Muscle of arm (tissue), 12 donors: Measurements from ENCODE around the gene UBE2D4. TPM values are rescaled to one million over a fixed set of nuclear protein-coding genes. Genes with fewer than 3 reads are reported as not detected.

Experiments used
- DNase-seq: peaks from one replicate; pipeline ENCODE4 v3.0.0-alpha.2; 2013
- polyA plus RNA-seq, 12 donors: library from polyadenylated mRNA; unstranded; fragments of 120-200 nt; gene quantifications; one replicate each; pipeline ENCODE4 v1.2.1, GENCODE V29; 2013; ENCODE audit not compliant: insufficient read length in 12 of 12

The UBE2D4 gene
- polyA plus RNA-seq, 12 donors: 10.9 to 22.6 (median 21.0) TPM; not detected in 1

- DNase-seq: no peak
These were observed 20.9 kb upstream of the UBE2D4 start for GRCh38 chr7:43905209-43905946.

- peak; percentile 58 for DNase-seq
These were observed 20.3 kb upstream of the UBE2D4 start for GRCh38 chr7:43905956-43906330.

DNA sequence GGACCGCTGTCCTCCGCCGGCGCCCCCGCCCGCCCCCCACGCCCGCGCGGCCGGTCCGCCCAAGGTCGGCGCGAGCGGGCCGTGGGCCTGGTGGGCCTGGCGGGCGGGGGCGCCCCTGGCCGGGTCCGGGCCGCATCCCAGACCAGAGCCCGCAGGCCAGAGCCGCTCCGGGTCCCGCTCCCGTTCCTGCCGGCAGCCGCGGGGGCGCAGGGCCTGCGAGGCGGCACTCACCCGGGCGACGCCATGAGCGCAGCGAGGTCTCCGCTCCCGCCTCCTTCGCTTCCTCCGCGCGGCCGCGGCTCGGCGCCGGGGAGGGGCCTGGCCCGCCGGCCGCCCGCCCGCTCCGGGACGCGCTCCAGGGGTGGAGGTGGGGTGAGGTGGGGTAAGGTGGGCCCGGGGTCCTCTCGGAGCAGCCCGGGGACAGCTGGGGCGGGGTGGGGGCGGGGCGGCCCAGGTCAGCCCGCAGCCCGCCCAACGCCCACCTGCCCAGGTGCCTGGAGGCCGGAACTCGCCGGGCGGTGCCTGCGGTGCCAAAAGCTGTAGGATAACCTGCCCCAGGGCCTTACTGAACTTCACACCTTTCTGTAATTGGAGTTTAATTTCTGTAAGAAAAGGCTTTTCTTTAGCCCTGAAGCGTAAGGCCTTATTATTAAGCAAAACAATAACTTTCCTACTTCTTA is 19.8 kb upstream of the UBE2D4 start, which contains the start of gene URGCP:
URGCP (minus strand) TSS at position 266 of the 680 bp plus-strand sequence; CDS start at position 245, 21 bp downstream.
- peak; percentile 26 for DNase-seq

DNA sequence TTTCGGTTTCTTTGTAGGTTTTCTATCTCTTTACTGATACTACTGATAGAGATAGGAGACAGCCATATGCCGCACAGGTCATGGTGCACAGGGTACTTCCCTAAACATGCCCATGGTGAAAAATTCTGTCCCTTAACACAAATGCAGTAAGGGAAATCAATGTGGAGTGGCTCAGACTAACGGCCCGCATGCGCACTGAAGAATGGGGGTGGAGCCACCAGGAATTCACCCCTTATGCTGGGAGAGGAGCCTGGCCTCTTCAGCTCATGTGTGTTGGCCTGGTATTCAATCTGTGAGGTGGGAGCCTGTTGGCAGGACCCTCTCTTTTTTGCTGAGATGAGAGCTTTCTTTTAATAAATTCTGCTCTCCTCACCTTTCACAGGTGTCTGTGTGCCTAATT is 11.4 kb upstream of the UBE2D4 start:
- DNase-seq: no peak

GRCh38 chr7:43915907-43916306 is 10.3 kb upstream of the UBE2D4 start:
- DNase-seq: no peak

GRCh38 chr7:43921423-43921822 is 4.8 kb upstream of the UBE2D4 start:
- no peak for DNase-seq

GRCh38 chr7:43922726-43923125 is 3.5 kb upstream of the UBE2D4 start:
- no peak for DNase-seq

- no peak for DNase-seq
These were observed 525 bp downstream of the UBE2D4 start for GRCh38 chr7:43926798-43927123.

DNA sequence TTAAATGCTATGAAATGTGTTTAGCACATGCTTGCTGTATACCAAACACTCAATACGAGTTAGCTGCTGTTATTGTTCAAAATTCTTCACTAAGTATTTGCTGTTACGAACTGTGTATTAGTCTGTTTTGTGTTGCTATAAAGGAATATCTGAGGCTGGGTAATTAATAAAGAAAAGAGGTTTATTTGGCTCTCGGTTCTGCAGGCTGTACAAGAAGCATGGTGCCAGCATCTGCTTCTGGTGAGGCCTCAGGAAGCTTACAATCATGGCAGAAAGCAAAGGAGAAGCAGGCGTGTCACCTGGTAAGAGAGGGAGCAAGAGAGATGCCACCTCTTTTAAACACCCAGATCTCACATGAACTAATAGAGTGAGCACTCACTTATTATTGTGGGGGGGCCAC is 1.6 kb downstream of the UBE2D4 start:
- DNase-seq: no peak

- DNase-seq: no peak
These were observed 3.6 kb downstream of the UBE2D4 start for GRCh38 chr7:43929529-43930457.

DNA sequence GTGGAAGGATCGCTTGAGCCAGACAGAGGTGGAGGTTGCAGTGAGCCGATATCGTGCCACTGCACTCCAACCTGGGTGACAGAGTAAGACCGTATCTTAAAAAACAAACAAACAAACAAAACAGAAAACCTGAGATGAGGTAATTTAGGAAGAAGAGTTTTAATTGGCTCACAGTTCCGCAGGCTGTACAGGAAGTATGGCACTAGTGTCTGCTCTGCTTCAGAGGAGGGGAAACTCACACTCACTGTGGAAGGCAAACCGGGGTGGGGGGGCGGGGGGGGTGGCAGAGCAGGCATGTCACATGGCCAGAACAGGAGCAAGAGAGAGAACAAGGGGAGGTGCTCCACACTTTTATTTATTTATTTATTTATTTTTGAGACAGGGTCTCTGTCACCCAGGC is 5.1 kb downstream of the UBE2D4 start:
- no peak for DNase-seq

DNA sequence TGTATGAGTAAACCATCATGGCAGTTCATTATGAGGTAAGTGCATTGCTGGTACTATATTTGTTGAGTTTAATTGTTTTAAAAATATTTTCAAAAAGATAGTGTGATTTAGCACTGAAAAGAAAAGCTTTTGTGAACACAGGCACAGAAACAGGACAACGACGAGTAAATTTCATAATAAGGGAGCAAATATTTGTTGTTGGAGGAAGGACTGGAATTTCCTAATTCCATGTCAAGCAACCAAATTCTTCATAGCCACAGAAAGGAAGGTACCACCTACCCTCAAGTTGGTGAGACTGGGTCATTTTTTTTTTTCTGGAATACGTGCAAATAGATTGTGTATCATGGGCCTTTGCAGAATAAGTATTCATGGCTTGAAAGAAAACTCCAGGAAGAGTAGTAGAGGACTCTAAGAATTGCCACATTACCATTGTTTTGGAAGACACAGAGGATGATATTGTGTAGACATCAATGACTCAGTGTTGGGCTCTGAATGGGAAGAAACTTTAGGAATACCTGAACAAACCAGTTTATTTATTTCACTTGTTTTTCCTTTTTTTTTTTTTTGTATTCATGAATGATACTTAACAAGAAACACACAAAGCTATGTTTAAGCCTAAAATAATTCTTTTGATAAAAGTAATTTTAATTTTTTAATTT is 7.8 kb downstream of the UBE2D4 start:
- no peak for DNase-seq

DNA sequence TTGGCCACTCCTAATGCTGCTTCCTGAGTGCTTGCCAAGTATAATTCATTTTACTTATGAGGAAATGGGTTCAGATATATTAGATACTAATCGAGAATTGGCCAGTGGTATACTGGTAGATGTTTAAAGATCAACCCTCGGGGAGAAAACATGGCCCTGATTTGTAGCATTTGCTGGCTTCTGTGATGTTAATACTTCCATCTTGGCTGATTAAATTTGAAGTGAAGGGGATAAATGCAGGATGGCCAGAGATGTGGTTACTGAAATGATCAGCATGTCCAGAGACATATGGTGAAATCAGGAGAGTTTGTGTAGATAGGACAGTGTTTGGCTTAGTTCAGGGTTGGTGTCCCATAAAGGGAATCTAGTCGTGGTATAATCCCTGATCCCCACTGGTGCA is 11.2 kb downstream of the UBE2D4 start:
- DNase-seq: no peak

- no peak for DNase-seq
These were observed 12.8 kb downstream of the UBE2D4 start for GRCh38 chr7:43938892-43939482.

- DNase-seq: no peak
These were observed 16.0 kb downstream of the UBE2D4 start for GRCh38 chr7:43942250-43942649.

DNA sequence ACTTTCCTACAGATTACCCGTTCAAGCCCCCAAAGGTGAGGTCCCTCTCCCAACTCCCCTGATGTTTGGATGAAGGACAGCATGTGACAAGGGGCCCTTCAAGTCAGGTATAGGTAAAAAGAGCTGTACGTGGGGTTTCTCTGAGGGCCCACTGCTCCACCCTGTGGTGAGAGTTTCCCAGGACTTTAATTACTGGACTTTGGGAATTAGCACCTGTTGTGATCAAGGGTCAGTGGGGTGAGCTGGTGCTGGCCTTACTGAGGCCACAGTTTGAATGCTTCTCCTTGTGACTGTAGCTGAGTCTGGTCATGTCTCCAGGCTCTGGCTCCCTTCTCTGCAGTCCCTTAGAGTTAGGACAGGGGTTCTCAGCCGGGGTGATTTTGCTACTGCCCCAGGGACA is 16.8 kb downstream of the UBE2D4 start:
- no peak for DNase-seq

DNA sequence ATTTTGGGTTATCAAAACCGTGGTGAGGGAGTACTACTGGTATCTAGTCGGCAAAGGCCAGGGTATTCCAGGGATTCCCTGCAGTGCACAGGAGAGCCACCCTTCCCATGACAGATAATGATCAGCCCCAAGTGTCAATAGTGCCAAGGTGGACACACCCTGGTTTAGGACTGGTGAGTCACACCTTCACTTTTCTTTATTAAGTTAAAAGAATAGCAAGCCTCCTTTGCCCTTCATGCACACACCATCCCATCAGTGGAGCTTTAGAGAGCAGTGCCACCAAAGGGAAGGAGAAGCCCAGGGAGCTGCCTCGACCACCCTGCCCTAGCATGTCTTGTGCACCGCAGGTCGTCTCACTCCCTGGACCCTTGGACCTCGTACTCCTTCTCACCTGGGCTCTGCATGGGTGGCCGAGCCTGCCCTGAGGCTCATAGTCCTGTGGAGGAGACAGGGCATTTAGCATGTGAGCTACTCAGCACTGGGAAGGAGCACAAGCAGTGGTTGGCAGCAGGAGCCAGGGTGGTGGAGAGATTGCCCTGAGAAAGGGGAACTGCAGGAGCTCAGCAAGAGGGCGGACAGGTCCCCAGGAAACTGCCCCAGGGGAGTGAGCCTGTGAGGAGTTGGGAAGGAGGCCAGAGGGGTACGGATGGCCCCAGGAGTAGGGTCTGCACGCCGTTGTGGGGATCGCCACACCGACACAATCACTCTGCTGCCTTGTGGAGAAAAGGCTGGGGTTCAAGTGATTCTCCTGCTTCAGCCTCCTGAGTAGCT is 17.4 kb downstream of the UBE2D4 start:
- no peak for DNase-seq

GRCh38 chr7:43944286-43944685 is 18.1 kb downstream of the UBE2D4 start:
- DNase-seq: no peak

DNA sequence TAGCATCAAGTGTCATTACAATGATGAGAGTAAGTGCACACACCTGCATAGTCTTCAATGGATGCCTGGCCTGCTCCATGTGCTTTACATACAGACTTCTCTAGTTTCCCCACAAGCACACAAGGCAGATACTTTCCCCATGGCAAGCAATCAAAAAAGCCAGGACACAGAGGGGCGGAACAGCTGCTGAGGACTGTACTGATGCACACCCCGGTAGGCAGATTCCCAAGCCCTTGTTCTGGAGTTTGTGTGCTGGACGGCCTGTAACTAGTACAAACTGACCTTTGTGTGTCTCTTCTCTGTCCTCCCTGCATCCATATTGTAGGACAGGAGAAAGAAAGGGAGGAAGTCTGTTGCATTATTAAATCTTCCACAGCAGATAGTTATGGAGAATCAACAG is 25.8 kb downstream of the UBE2D4 start:
- no peak for DNase-seq

GRCh38 chr7:43953071-43953470 is 26.8 kb downstream of the UBE2D4 start:
- DNase-seq: no peak
